GM23338 (cell line): ENCODE results near the gene PRMT5. TPM values are rescaled to one million over a fixed set of nuclear protein-coding genes. Genes with fewer than 3 reads are reported as not detected.
A peak's percentile ranks its signal among the peaks of the same experiment; 100 is the strongest.

Experiments used
- ATAC-seq: fragments of 200-7000 bp; cut with Tn5 transposase; 3 replicates; pipeline ENCODE4 v1.9.1; 2020
- DNase-seq: peaks from one replicate; pipeline ENCODE4 v3.0.0-alpha.2; 2015; ENCODE audit warnings: low spot score
- H2AFZ ChIP-seq: fragments of 200-600 bp; sonication (generic); 2 replicates; pipeline ENCODE4 v1.8.0; 2016; ENCODE audit warnings: antibody characterized with exemption, mild to moderate bottlenecking, moderate library complexity
- H3F3A ChIP-seq: fragments of 200-600 bp; sonication (generic); replicated peaks from 2 replicates; pipeline ENCODE4 v1.8.0; 2017; ENCODE audit warnings: antibody characterized with exemption, mixed run types, low read depth
- H3K27ac ChIP-seq: fragments of 200-600 bp; sonication (generic); 2 replicates; pipeline ENCODE4 v1.6.1; 2016; ENCODE audit warnings: low read depth
- H3K27me3 ChIP-seq: fragments of 200-600 bp; sonication (generic); 2 replicates; pipeline ENCODE4 v1.8.0; 2016; ENCODE audit warnings: mild to moderate bottlenecking, mixed run types, moderate library complexity; ENCODE audit not compliant: insufficient read depth
- H3K36me3 ChIP-seq: fragments of 200-600 bp; sonication (generic); 2 replicates; pipeline ENCODE4 v1.8.0; 2016; ENCODE audit warnings: mild to moderate bottlenecking; ENCODE audit not compliant: insufficient read depth
- H3K4me1 ChIP-seq: fragments of 200-600 bp; sonication (generic); 2 replicates; pipeline ENCODE4 v1.8.0; 2016; ENCODE audit warnings: mild to moderate bottlenecking, moderate library complexity; ENCODE audit not compliant: insufficient read depth
- H3K4me2 ChIP-seq: fragments of 200-600 bp; sonication (generic); 2 replicates; pipeline ENCODE4 v1.7.1; 2017; ENCODE audit warnings: mixed run types
- H3K4me3 ChIP-seq: fragments of 200-600 bp; sonication (generic); 2 replicates; pipeline ENCODE4 v1.6.1; 2016; ENCODE audit warnings: mixed run types
- H3K79me2 ChIP-seq: fragments of 200-600 bp; sonication (generic); replicated peaks from 2 replicates; pipeline ENCODE4 v1.8.0; 2017; ENCODE audit warnings: mild to moderate bottlenecking; ENCODE audit not compliant: insufficient read depth
- H3K9me2 ChIP-seq: fragments of 200-600 bp; sonication (generic); 2 replicates; pipeline ENCODE4 v1.8.0; 2017; ENCODE audit not compliant: insufficient read depth
- H4K20me1 ChIP-seq: fragments of 200-600 bp; sonication (generic); replicated peaks from 2 replicates; pipeline ENCODE4 v1.8.0; 2017; ENCODE audit warnings: mild to moderate bottlenecking; ENCODE audit not compliant: insufficient read depth
- H3K27ac Mint-ChIP-seq: 2 replicates; pipeline ENCODE4 v1.8.0; 2020; ENCODE audit warnings: inconsistent platforms, mild to moderate bottlenecking, moderate library complexity, mixed read lengths
- H3K27me3 Mint-ChIP-seq: 3 replicates; pipeline ENCODE4 v1.8.0; 2022; ENCODE audit warnings: low read depth, mild to moderate bottlenecking, moderate library complexity, mixed read lengths, inconsistent platforms; ENCODE audit not compliant: insufficient read depth, poor library complexity
- H3K36me3 Mint-ChIP-seq: 3 replicates; pipeline ENCODE4 v1.8.0; 2021; ENCODE audit warnings: low read depth, mild to moderate bottlenecking, inconsistent platforms, moderate library complexity, mixed read lengths
- H3K4me1 Mint-ChIP-seq: 3 replicates; pipeline ENCODE4 v1.8.0; 2020; ENCODE audit warnings: mild to moderate bottlenecking, inconsistent platforms, mixed read lengths
- H3K4me3 Mint-ChIP-seq: 3 replicates; pipeline ENCODE4 v1.8.0; 2021; ENCODE audit warnings: moderate library complexity, mild to moderate bottlenecking, inconsistent platforms, mixed read lengths
- H3K9me3 Mint-ChIP-seq: 3 replicates; pipeline ENCODE4 v1.8.0; 2020; ENCODE audit warnings: moderate library complexity, mild to moderate bottlenecking, inconsistent platforms, mixed read lengths
- CREB1 ChIP-seq: fragments of 250-450 bp; sonication (Bioruptor Pico); IDR thresholded peaks from 2 replicates; pipeline ENCODE4 v1.5.0; 2020; ENCODE audit warnings: low read depth, mild to moderate bottlenecking, moderate library complexity
- EZH2 ChIP-seq: fragments of 200-600 bp; sonication (generic); IDR thresholded peaks from one replicate; pipeline ENCODE4 v1.8.0; 2017; ENCODE audit warnings: antibody characterized with exemption, mild to moderate bottlenecking, low read depth; ENCODE audit not compliant: unreplicated experiment
- EZH2phosphoT487 ChIP-seq: fragments of 200-600 bp; sonication (generic); IDR thresholded peaks from one replicate; pipeline ENCODE4 v1.8.1; 2018; ENCODE audit warnings: antibody characterized with exemption; ENCODE audit not compliant: unreplicated experiment
- JUNB ChIP-seq: IDR thresholded peaks from one replicate; pipeline ENCODE4 v1.6.1; 2016; ENCODE audit warnings: antibody characterized with exemption; ENCODE audit not compliant: unreplicated experiment
- NANOG ChIP-seq: IDR thresholded peaks from 2 replicates; pipeline ENCODE4 v1.6.1; 2016; ENCODE audit warnings: antibody characterized with exemption, borderline replicate concordance
- POLR2AphosphoS5 ChIP-seq: IDR thresholded peaks from 2 replicates; pipeline ENCODE4 v1.6.1; 2016; ENCODE audit warnings: antibody characterized with exemption, low read depth
- STAT1 ChIP-seq: IDR thresholded peaks from one replicate; pipeline ENCODE4 v1.6.1; 2016; ENCODE audit warnings: antibody characterized with exemption; ENCODE audit not compliant: unreplicated experiment
- ZNF114 ChIP-seq: fragments of 250-450 bp; sonication (Bioruptor Pico); IDR thresholded peaks from 2 replicates; pipeline ENCODE4 v1.5.0; 2020; ENCODE audit warnings: mild to moderate bottlenecking, moderate library complexity
- polyA plus RNA-seq: library from polyadenylated mRNA; unstranded; fragments of >200 nt; fragmentation: Nextera tagmentation; extraction: Ambion mirVana; gene quantifications from 2 replicates; pipeline ENCODE4 v1.2.1, GENCODE V29; 2016
- total RNA-seq: library from RNA; depleted of rRNA; stranded (reverse); fragments of >200 nt; shearing (Covaris generic); gene quantifications from 2 replicates; pipeline ENCODE4 v1.2.3, GENCODE V29; 2014
- TF ChIP-seq, protein P1 (sequence below): fragments of 250-450 bp; sonication (Bioruptor Pico); IDR thresholded peaks from 2 replicates; pipeline ENCODE4 v1.5.0; 2020; ENCODE audit warnings: mild to moderate bottlenecking, moderate library complexity
- TF ChIP-seq, protein P2 (sequence below), 2 experiments: fragments of 200-600 bp in 1 of 2; sonication (generic) in 1 of 2; conservative IDR thresholded peaks; 2 replicates each; pipeline versions ENCODE4 v1.5.1 to v1.6.1; 2016 to 2017; ENCODE audit warnings: antibody characterized with exemption in 2 of 2, low read depth in 2 of 2, mild to moderate bottlenecking in 2 of 2, moderate library complexity in 1 of 2
- TF ChIP-seq, protein P3 (sequence below): IDR thresholded peaks from 2 replicates; pipeline ENCODE4 v1.6.1; 2016; ENCODE audit warnings: antibody characterized with exemption

PRMT5 gene
- total and polyA plus RNA-seq, 2 experiments from 2014 or later: 68.8 to 124 TPM

DNA sequence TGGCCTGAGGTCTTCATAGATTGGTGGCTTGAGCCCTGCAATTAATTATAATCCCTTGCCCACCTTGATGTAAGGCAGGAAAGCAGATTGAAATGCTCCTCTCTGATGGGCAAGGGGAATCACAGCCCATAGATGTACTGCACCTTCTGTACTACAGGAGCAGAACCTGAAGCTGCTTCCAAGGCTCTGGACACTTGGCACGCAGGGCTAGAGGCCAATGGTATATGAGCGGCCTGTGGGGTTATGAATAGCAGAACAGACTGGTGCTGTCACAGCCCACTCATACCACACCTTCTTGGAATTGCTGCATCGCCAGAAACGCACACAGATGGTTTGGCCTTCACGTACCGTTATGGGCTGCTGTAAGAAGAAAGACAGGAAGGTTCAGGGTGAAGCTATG, 8.5 kb downstream of the PRMT5 start (continued):
- TF ChIP-seq, protein P1, sequence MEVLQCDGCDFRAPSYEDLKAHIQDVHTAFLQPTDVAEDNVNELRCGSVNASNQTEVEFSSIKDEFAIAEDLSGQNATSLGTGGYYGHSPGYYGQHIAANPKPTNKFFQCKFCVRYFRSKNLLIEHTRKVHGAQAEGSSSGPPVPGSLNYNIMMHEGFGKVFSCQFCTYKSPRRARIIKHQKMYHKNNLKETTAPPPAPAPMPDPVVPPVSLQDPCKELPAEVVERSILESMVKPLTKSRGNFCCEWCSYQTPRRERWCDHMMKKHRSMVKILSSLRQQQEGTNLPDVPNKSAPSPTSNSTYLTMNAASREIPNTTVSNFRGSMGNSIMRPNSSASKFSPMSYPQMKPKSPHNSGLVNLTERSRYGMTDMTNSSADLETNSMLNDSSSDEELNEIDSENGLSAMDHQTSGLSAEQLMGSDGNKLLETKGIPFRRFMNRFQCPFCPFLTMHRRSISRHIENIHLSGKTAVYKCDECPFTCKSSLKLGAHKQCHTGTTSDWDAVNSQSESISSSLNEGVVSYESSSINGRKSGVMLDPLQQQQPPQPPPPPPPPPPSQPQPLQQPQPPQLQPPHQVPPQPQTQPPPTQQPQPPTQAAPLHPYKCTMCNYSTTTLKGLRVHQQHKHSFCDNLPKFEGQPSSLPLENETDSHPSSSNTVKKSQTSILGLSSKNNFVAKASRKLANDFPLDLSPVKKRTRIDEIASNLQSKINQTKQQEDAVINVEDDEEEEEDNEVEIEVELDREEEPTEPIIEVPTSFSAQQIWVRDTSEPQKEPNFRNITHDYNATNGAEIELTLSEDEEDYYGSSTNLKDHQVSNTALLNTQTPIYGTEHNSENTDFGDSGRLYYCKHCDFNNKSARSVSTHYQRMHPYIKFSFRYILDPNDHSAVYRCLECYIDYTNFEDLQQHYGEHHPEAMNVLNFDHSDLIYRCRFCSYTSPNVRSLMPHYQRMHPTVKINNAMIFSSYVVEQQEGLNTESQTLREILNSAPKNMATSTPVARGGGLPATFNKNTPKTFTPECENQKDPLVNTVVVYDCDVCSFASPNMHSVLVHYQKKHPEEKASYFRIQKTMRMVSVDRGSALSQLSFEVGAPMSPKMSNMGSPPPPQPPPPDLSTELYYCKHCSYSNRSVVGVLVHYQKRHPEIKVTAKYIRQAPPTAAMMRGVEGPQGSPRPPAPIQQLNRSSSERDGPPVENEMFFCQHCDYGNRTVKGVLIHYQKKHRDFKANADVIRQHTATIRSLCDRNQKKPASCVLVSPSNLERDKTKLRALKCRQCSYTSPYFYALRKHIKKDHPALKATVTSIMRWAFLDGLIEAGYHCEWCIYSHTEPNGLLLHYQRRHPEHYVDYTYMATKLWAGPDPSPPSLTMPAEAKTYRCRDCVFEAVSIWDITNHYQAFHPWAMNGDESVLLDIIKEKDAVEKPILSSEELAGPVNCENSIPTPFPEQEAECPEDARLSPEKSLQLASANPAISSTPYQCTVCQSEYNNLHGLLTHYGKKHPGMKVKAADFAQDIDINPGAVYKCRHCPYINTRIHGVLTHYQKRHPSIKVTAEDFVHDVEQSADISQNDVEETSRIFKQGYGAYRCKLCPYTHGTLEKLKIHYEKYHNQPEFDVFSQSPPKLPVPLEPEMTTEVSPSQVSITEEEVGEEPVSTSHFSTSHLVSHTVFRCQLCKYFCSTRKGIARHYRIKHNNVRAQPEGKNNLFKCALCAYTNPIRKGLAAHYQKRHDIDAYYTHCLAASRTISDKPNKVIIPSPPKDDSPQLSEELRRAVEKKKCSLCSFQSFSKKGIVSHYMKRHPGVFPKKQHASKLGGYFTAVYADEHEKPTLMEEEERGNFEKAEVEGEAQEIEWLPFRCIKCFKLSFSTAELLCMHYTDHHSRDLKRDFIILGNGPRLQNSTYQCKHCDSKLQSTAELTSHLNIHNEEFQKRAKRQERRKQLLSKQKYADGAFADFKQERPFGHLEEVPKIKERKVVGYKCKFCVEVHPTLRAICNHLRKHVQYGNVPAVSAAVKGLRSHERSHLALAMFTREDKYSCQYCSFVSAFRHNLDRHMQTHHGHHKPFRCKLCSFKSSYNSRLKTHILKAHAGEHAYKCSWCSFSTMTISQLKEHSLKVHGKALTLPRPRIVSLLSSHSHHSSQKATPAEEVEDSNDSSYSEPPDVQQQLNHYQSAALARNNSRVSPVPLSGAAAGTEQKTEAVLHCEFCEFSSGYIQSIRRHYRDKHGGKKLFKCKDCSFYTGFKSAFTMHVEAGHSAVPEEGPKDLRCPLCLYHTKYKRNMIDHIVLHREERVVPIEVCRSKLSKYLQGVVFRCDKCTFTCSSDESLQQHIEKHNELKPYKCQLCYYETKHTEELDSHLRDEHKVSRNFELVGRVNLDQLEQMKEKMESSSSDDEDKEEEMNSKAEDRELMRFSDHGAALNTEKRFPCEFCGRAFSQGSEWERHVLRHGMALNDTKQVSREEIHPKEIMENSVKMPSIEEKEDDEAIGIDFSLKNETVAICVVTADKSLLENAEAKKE (CRISPR knock-in tag): no peak
- TF ChIP-seq NANOG (no peak), EZH2 (no peak), CREB1 (CRISPR knock-in tag) (no peak), ZNF114 (CRISPR knock-in tag) (no peak)
- TF ChIP-seq, protein P2, sequence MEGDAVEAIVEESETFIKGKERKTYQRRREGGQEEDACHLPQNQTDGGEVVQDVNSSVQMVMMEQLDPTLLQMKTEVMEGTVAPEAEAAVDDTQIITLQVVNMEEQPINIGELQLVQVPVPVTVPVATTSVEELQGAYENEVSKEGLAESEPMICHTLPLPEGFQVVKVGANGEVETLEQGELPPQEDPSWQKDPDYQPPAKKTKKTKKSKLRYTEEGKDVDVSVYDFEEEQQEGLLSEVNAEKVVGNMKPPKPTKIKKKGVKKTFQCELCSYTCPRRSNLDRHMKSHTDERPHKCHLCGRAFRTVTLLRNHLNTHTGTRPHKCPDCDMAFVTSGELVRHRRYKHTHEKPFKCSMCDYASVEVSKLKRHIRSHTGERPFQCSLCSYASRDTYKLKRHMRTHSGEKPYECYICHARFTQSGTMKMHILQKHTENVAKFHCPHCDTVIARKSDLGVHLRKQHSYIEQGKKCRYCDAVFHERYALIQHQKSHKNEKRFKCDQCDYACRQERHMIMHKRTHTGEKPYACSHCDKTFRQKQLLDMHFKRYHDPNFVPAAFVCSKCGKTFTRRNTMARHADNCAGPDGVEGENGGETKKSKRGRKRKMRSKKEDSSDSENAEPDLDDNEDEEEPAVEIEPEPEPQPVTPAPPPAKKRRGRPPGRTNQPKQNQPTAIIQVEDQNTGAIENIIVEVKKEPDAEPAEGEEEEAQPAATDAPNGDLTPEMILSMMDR (conservative IDR thresholded peaks at IDR 0.05; ENCODE audit: low read depth in 2 of 2): no peak

DNA sequence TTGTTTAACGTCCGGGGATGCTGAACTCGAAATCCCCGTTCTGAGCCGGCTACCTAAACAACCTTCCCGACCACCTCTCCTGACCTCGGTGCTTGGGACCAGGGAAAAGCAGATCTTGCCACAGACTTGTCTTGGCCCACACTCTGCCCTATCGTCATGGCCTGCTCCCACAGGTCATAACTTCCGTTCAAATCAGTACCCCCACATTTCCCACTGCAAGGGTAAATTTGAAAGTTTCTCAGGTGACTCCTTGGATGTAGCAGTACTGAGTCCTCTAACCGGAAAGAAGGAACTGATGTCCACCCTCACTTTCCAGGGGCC, 9.6 kb downstream of the PRMT5 start:
- peaks cover 11% of the 10 kb centered on the region; the same call in 2 of the 3 replicates for H3K4me1 Mint-ChIP-seq
- Histone ChIP-seq H3K27ac (peak overlapping the region; percentile 68), H3K36me3 (peaks cover 46% of the 10 kb centered on the region), H3K4me3 (peak overlapping the region; percentile 41), H3K9me2 (no peaks in the 10 kb centered on the region), H3K79me2 (peaks cover 36% of the 10 kb centered on the region), H3K4me1 (peaks cover 9% of the 10 kb centered on the region), H4K20me1 (no peaks in the 10 kb centered on the region; the same call in 1 of the 2 replicates), H2AFZ (no peak overlapping the region), H3K4me2 (peak overlapping the region; percentile 60), H3K27me3 (no peaks in the 10 kb centered on the region), H3F3A (peaks cover 14% of the 10 kb centered on the region)
- no peaks in the 10 kb centered on the region; the same call in 2 of the 3 replicates for H3K9me3 Mint-ChIP-seq
- peak overlapping the region; percentile 96 for H3K4me3 Mint-ChIP-seq
- peaks cover 58% of the 10 kb centered on the region for H3K36me3 Mint-ChIP-seq
- peaks cover 14% of the 10 kb centered on the region for H3K27me3 Mint-ChIP-seq
- DNase-seq (no peak), ATAC-seq (no peak)
- H3K27ac Mint-ChIP-seq: peak overlapping the region; percentile 91
- TF ChIP-seq CREB1 (CRISPR knock-in tag) (no peak), EZH2phosphoT487 (no peak), POLR2AphosphoS5 (no peak), STAT1 (no peak), JUNB (no peak), NANOG (no peak)
- TF ChIP-seq, protein P3, sequence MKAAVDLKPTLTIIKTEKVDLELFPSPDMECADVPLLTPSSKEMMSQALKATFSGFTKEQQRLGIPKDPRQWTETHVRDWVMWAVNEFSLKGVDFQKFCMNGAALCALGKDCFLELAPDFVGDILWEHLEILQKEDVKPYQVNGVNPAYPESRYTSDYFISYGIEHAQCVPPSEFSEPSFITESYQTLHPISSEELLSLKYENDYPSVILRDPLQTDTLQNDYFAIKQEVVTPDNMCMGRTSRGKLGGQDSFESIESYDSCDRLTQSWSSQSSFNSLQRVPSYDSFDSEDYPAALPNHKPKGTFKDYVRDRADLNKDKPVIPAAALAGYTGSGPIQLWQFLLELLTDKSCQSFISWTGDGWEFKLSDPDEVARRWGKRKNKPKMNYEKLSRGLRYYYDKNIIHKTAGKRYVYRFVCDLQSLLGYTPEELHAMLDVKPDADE: no peak
